ENCODE data around the gene FUNDC2.
"Not testable (repeated sequence)": the region's sequence is repeated elsewhere in the genome, so short reads cannot be mapped to it uniquely, and the experiment has no call there.

Gene FUNDC2

GRCh38 chrX:155026727-155027508, at the start of gene FUNDC2:
Gene FUNDC2, plus strand, starts transcription at chrX:155026844. Its CDS starts 95 bp downstream, at chrX:155026939.
- DNase-seq, result peak; percentile 63

- DNase-seq, result no peak
Measured at GRCh38 chrX:154979629-154980028, 47.0 kb upstream of the FUNDC2 start.

GRCh38 chrX:154980330-154981115, 46.1 kb upstream of the FUNDC2 start:
- peak; percentile 48 for DNase-seq

- DNase-seq, result peak; percentile 37
Measured at GRCh38 chrX:154981116-154981411, 45.6 kb upstream of the FUNDC2 start.

- no peak for DNase-seq
Measured at GRCh38 chrX:154986826-154987575, 39.6 kb upstream of the FUNDC2 start.

- DNase-seq, result no peak
Measured at GRCh38 chrX:154987940-154988339, 38.7 kb upstream of the FUNDC2 start.

- no peak for DNase-seq
Measured at GRCh38 chrX:154988719-154989118, 37.9 kb upstream of the FUNDC2 start.

- DNase-seq, result no peak
Measured at GRCh38 chrX:154990496-154990895, 36.1 kb upstream of the FUNDC2 start.

GRCh38 chrX:154991039-154991438, 35.6 kb upstream of the FUNDC2 start:
- DNase-seq, result no peak

GRCh38 chrX:154991476-154991875, 35.2 kb upstream of the FUNDC2 start:
- DNase-seq, result no peak

- no peak for DNase-seq
Measured at GRCh38 chrX:154998204-154998880, 28.3 kb upstream of the FUNDC2 start.

GRCh38 chrX:155000841-155001240, 25.8 kb upstream of the FUNDC2 start:
- no peak for DNase-seq

- DNase-seq, result no peak
Measured at GRCh38 chrX:155001873-155002272, 24.8 kb upstream of the FUNDC2 start.

- no peak for DNase-seq
Measured at GRCh38 chrX:155005190-155005589, 21.5 kb upstream of the FUNDC2 start.

- DNase-seq, result not testable (repeated sequence)
Measured at GRCh38 chrX:155006379-155006778, 20.3 kb upstream of the FUNDC2 start.

- not testable (repeated sequence) for DNase-seq
Measured at GRCh38 chrX:155006913-155007671, 19.6 kb upstream of the FUNDC2 start.

GRCh38 chrX:155008578-155008977, 18.1 kb upstream of the FUNDC2 start:
- not testable (repeated sequence) for DNase-seq

GRCh38 chrX:155009994-155010472, 16.6 kb upstream of the FUNDC2 start:
- no peak for DNase-seq

- DNase-seq, result no peak
Measured at GRCh38 chrX:155020591-155020990, 6.1 kb upstream of the FUNDC2 start.

- DNase-seq, result no peak
Measured at GRCh38 chrX:155022585-155022984, 4.1 kb upstream of the FUNDC2 start, which contains the start of gene F8. Gene F8, minus strand, starts transcription at chrX:155022723. Its CDS starts 171 bp downstream, at chrX:155022552.

- DNase-seq, result no peak
Measured at GRCh38 chrX:155023907-155024833, 2.5 kb upstream of the FUNDC2 start.

Measured in DMS79 treated with DMSO at 0.1 percent for 48 hours (cell line).